PC-3 (cell line): Measurements from ENCODE around the gene BRINP2.

ENCODE experiments used
- EZH2 ChIP-seq: fragments of 300-600 bp; sonication (generic); IDR thresholded peaks from one replicate; pipeline ENCODE4 v1.6.1; 2017; ENCODE audit warnings: antibody characterized with exemption, mild to moderate bottlenecking, low read length; ENCODE audit not compliant: unreplicated experiment
- TF ChIP-seq, protein P1 (sequence below): fragments of 300-600 bp; sonication (generic); conservative IDR thresholded peaks from 2 replicates; pipeline ENCODE4 v1.5.1; 2017; ENCODE audit warnings: antibody characterized with exemption, low read depth, mild to moderate bottlenecking, low read length

- TF ChIP-seq, protein P1, sequence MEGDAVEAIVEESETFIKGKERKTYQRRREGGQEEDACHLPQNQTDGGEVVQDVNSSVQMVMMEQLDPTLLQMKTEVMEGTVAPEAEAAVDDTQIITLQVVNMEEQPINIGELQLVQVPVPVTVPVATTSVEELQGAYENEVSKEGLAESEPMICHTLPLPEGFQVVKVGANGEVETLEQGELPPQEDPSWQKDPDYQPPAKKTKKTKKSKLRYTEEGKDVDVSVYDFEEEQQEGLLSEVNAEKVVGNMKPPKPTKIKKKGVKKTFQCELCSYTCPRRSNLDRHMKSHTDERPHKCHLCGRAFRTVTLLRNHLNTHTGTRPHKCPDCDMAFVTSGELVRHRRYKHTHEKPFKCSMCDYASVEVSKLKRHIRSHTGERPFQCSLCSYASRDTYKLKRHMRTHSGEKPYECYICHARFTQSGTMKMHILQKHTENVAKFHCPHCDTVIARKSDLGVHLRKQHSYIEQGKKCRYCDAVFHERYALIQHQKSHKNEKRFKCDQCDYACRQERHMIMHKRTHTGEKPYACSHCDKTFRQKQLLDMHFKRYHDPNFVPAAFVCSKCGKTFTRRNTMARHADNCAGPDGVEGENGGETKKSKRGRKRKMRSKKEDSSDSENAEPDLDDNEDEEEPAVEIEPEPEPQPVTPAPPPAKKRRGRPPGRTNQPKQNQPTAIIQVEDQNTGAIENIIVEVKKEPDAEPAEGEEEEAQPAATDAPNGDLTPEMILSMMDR: no peak
- TF ChIP-seq EZH2: no peak
These were observed 52.6 kb downstream of the BRINP2 start for GRCh38 chr1:177223359-177223758.
